Glomerular visceral epithelial cell (primary cell): ENCODE data around the gene ATP1A4.

ENCODE experiments used
- DNase-seq: peaks from one replicate; pipeline ENCODE4 v3.0.0-alpha.2; 2016; ENCODE audit errors: extremely low spot score

ATP1A4 gene

GRCh38 chr1:160206036-160206389, 54.6 kb downstream of the ATP1A4 start:
- peak; percentile 63 for DNase-seq

- peak; percentile 84 for DNase-seq
These were observed 55.2 kb downstream of the ATP1A4 start for GRCh38 chr1:160206421-160207117.

GRCh38 chr1:160207118-160207650, 55.8 kb downstream of the ATP1A4 start:
- DNase-seq, result no peak

- DNase-seq, result no peak
These were observed 56.6 kb downstream of the ATP1A4 start for GRCh38 chr1:160207771-160208556.

GRCh38 chr1:160208557-160209320, 57.3 kb downstream of the ATP1A4 start:
- DNase-seq, result no peak

GRCh38 chr1:160209321-160210046, 58.1 kb downstream of the ATP1A4 start:
- DNase-seq, result no peak

- DNase-seq, result no peak
These were observed 59.2 kb downstream of the ATP1A4 start for GRCh38 chr1:160210561-160210960.

GRCh38 chr1:160211046-160211790, 59.8 kb downstream of the ATP1A4 start:
- no peak for DNase-seq

GRCh38 chr1:160214481-160215140, 63.2 kb downstream of the ATP1A4 start:
- DNase-seq, result no peak

GRCh38 chr1:160216301-160216700, 64.9 kb downstream of the ATP1A4 start:
- no peak for DNase-seq

- DNase-seq, result no peak
These were observed 66.2 kb downstream of the ATP1A4 start for GRCh38 chr1:160217481-160218051.

GRCh38 chr1:160219062-160219929, 67.9 kb downstream of the ATP1A4 start:
- peak; percentile 58 for DNase-seq

- no peak for DNase-seq
These were observed 68.9 kb downstream of the ATP1A4 start for GRCh38 chr1:160220301-160220700.

- DNase-seq, result no peak
These were observed 69.7 kb downstream of the ATP1A4 start for GRCh38 chr1:160221089-160221488.

- DNase-seq, result no peak
These were observed 71.1 kb downstream of the ATP1A4 start for GRCh38 chr1:160222546-160222945.

GRCh38 chr1:160224606-160225005, 73.2 kb downstream of the ATP1A4 start:
- no peak for DNase-seq

- no peak for DNase-seq
These were observed 73.9 kb downstream of the ATP1A4 start for GRCh38 chr1:160225345-160225744.

- DNase-seq, result no peak
These were observed 75.2 kb downstream of the ATP1A4 start for GRCh38 chr1:160226623-160227022.

GRCh38 chr1:160227034-160227433, 75.6 kb downstream of the ATP1A4 start:
- DNase-seq, result no peak
